ENCODE measurements around the gene SLC6A8. TPM values are rescaled to one million over a fixed set of nuclear protein-coding genes. Genes with fewer than 3 reads are reported as not detected.

Gene SLC6A8
- total RNA-seq (ENCODE audit: low replicate concordance): 19.9 and 56.8 TPM in 2 replicates
- long read RNA-seq, partial matches to known transcripts: 3 of 4 reads
- long read RNA-seq, other reads (novel, unspliced or antisense): 1 of 4 reads

GRCh38 chrX:153687121-153688039, at the start of gene SLC6A8:
Gene SLC6A8, plus strand, starts transcription at chrX:153687926. Its CDS starts 649 bp downstream, at chrX:153688575.
- H3K27me3 Mint-ChIP-seq: peaks cover 3% of the 10 kb centered on the region
- no peaks in the 10 kb centered on the region for H3K4me1 Mint-ChIP-seq (ENCODE audit: unreplicated experiment)
- H3K9me3 Mint-ChIP-seq: peaks cover 5% of the 10 kb centered on the region
- H3K27ac Mint-ChIP-seq: peak within 1 kb of the TSS; percentile 41
- DNase-seq (ENCODE audit: extremely low spot score, unreplicated experiment): no peak
- peak within 1 kb of the TSS; percentile 79 for H3K4me3 Mint-ChIP-seq
- peak; percentile 69 for TF ChIP-seq CTCF (conservative IDR thresholded peaks at IDR 0.05)
- no peaks in the 10 kb centered on the region for H3K36me3 Mint-ChIP-seq

GRCh38 chrX:153638041-153638371, 49.7 kb upstream of the SLC6A8 start:
- Mint-ChIP-seq H3K27me3 (peaks cover 13% of the 10 kb centered on the region), H3K4me3 (no peak overlapping the region), H3K4me1 (ENCODE audit: unreplicated experiment) (no peaks in the 10 kb centered on the region), H3K9me3 (no peaks in the 10 kb centered on the region), H3K36me3 (no peaks in the 10 kb centered on the region), H3K27ac (no peak overlapping the region)
- no peak for DNase-seq (ENCODE audit: extremely low spot score, unreplicated experiment)
- TF ChIP-seq CTCF (conservative IDR thresholded peaks at IDR 0.05): no peak

- Mint-ChIP-seq H3K27me3 (peaks cover 17% of the 10 kb centered on the region), H3K4me1 (ENCODE audit: unreplicated experiment) (no peaks in the 10 kb centered on the region), H3K4me3 (no peak overlapping the region), H3K27ac (no peak overlapping the region), H3K9me3 (no peaks in the 10 kb centered on the region), H3K36me3 (no peaks in the 10 kb centered on the region)
- no peak for TF ChIP-seq CTCF (conservative IDR thresholded peaks at IDR 0.05)
- no peak for DNase-seq (ENCODE audit: extremely low spot score, unreplicated experiment)
These were observed 49.1 kb upstream of the SLC6A8 start for GRCh38 chrX:153638436-153639176.

- DNase-seq (ENCODE audit: extremely low spot score, unreplicated experiment): no peak
- TF ChIP-seq CTCF (conservative IDR thresholded peaks at IDR 0.05): no peak
- peaks cover 21% of the 10 kb centered on the region for H3K27me3 Mint-ChIP-seq
These were observed 48.3 kb upstream of the SLC6A8 start for GRCh38 chrX:153639177-153640044.

GRCh38 chrX:153640045-153640686, 47.6 kb upstream of the SLC6A8 start:
- no peaks in the 10 kb centered on the region for H3K4me1 Mint-ChIP-seq (ENCODE audit: unreplicated experiment)
- H3K27ac Mint-ChIP-seq: no peak overlapping the region
- no peak for DNase-seq (ENCODE audit: extremely low spot score, unreplicated experiment)
- no peak for TF ChIP-seq CTCF (conservative IDR thresholded peaks at IDR 0.05)
- H3K9me3 Mint-ChIP-seq: no peaks in the 10 kb centered on the region
- no peaks in the 10 kb centered on the region for H3K36me3 Mint-ChIP-seq
- no peak overlapping the region for H3K4me3 Mint-ChIP-seq
- peaks cover 28% of the 10 kb centered on the region for H3K27me3 Mint-ChIP-seq

More at GRCh38 chrX:153639177-153640044, 48.3 kb upstream of the SLC6A8 start:
- Mint-ChIP-seq H3K36me3 (no peaks in the 10 kb centered on the region), H3K4me1 (ENCODE audit: unreplicated experiment) (no peaks in the 10 kb centered on the region), H3K4me3 (no peak overlapping the region), H3K27ac (no peak overlapping the region), H3K9me3 (no peaks in the 10 kb centered on the region)

All from type B pancreatic cell (in vitro differentiated cells).